ENCODE results near the gene STPG3. TPM values are rescaled to one million over a fixed set of nuclear protein-coding genes. Genes with fewer than 3 reads are reported as not detected.

STPG3 gene
- total and polyA plus RNA-seq, 2 of the 13 experiments (the other 11 are each of a cell fraction or from before 2014, with no cell fraction given) = not detected

GRCh38 chr9:137240841-137241489 lies 10.1 kb upstream of the STPG3 start, which contains the start of gene TUBB4B (continued):
- no peak for TF ChIP-seq BCLAF1 (IDR thresholded peaks at IDR 0.05)
- TF ChIP-seq ZBTB46 (CRISPR knock-in tag; IDR thresholded peaks at IDR 0.05; ENCODE audit: borderline replicate concordance) = no peak
- TF ChIP-seq TERF1 (CRISPR knock-in tag; IDR thresholded peaks at IDR 0.05) = no peak
- TF ChIP-seq MAFG (CRISPR knock-in tag; IDR thresholded peaks at IDR 0.05) = no peak
- TF ChIP-seq HMGA1 (CRISPR knock-in tag; conservative IDR thresholded peaks at IDR 0.05) = no peak
- TF ChIP-seq NFIB (CRISPR knock-in tag; IDR thresholded peaks at IDR 0.05; ENCODE audit: borderline replicate concordance) = no peak
- TF ChIP-seq ZNF432 (CRISPR knock-in tag; IDR thresholded peaks at IDR 0.05; ENCODE audit: borderline replicate concordance) = no peak
- TF ChIP-seq ZMYM4 (CRISPR knock-in tag; IDR thresholded peaks at IDR 0.05) = no peak; the same call in 1 of the 2 replicates
- no peak for TF ChIP-seq ZNF546 (CRISPR knock-in tag; conservative IDR thresholded peaks at IDR 0.05)
- TF ChIP-seq KDM2A (CRISPR knock-in tag; IDR thresholded peaks at IDR 0.05; ENCODE audit: borderline replicate concordance, low read depth) = no peak; the same call in 1 of the 2 replicates
- TF ChIP-seq KAT2B (IDR thresholded peaks at IDR 0.05; ENCODE audit: borderline replicate concordance, low read depth, low read length) = no peak
- peak; percentile 60; the same call in 1 of the 2 replicates for TF ChIP-seq ELF3 (CRISPR knock-in tag; IDR thresholded peaks at IDR 0.05)
- TF ChIP-seq HES4 (CRISPR knock-in tag; IDR thresholded peaks at IDR 0.05; ENCODE audit: borderline replicate concordance) = no peak; the same call in 1 of the 2 replicates
- TF ChIP-seq SALL1 (CRISPR knock-in tag; IDR thresholded peaks at IDR 0.05) = peak; percentile 84
- TF ChIP-seq NR2F2 (IDR thresholded peaks at IDR 0.05; ENCODE audit: borderline replicate concordance, low read depth) = no peak
- peak; percentile 88; the same call in 1 of the 2 replicates for TF ChIP-seq IRX3 (CRISPR knock-in tag; IDR thresholded peaks at IDR 0.05; ENCODE audit: borderline replicate concordance, low read depth)
- TF ChIP-seq ZNF550 (CRISPR knock-in tag; IDR thresholded peaks at IDR 0.05; ENCODE audit: borderline replicate concordance) = no peak
- no peak for TF ChIP-seq GABPA (IDR thresholded peaks at IDR 0.05; ENCODE audit: low read depth, low read length)
- TF ChIP-seq GABPA (CRISPR knock-in tag; IDR thresholded peaks at IDR 0.05; ENCODE audit: low read depth) = no peak
- no peak for TF ChIP-seq ZNF34 (CRISPR knock-in tag; IDR thresholded peaks at IDR 0.05; ENCODE audit: borderline replicate concordance)

All from HepG2 (cell line).